ENCODE results near the gene TOP3A. TPM values are rescaled to one million over a fixed set of nuclear protein-coding genes. Genes with fewer than 3 reads are reported as not detected.

The TOP3A gene
- total RNA-seq, 2 donors from 2014 or later, result 60.4 to 67.4 TPM

- Histone ChIP-seq H3K27ac (ENCODE audit: low read depth, low read length) (no peak overlapping the region), H3K4me1 (ENCODE audit: control insufficient read depth, insufficient read depth, low read length) (peaks cover 14% of the 10 kb centered on the region), H3K36me3 (ENCODE audit: control insufficient read depth, insufficient read depth, low read length) (peaks cover 44% of the 10 kb centered on the region), H3K27me3 (ENCODE audit: control insufficient read depth, insufficient read depth, low read length, poor library complexity, severe bottlenecking) (no peaks in the 10 kb centered on the region), H3K4me3 (ENCODE audit: low read length) (peak overlapping the region; percentile 86), H3K9ac (ENCODE audit: extremely low read depth, low read length, poor library complexity, severe bottlenecking) (peak overlapping the region; percentile 70), H3K9me3 (ENCODE audit: control insufficient read depth, low read length) (no peaks in the 10 kb centered on the region)
- H3K36me3 Mint-ChIP-seq (ENCODE audit: low read depth), result peaks cover 38% of the 10 kb centered on the region
- peak; percentile 90 for DNase-seq
- 31 to 32% methylated on average over 9 to 18 of the region's 18 CpGs for WGBS, 2 experiments (ENCODE audit: insufficient coverage in 1 of 2, insufficient read length in 1 of 2)
- H3K4me3 Mint-ChIP-seq, result peak overlapping the region; percentile 92
- H3K27ac Mint-ChIP-seq, result peak overlapping the region; percentile 97
- TF ChIP-seq, protein P1, sequence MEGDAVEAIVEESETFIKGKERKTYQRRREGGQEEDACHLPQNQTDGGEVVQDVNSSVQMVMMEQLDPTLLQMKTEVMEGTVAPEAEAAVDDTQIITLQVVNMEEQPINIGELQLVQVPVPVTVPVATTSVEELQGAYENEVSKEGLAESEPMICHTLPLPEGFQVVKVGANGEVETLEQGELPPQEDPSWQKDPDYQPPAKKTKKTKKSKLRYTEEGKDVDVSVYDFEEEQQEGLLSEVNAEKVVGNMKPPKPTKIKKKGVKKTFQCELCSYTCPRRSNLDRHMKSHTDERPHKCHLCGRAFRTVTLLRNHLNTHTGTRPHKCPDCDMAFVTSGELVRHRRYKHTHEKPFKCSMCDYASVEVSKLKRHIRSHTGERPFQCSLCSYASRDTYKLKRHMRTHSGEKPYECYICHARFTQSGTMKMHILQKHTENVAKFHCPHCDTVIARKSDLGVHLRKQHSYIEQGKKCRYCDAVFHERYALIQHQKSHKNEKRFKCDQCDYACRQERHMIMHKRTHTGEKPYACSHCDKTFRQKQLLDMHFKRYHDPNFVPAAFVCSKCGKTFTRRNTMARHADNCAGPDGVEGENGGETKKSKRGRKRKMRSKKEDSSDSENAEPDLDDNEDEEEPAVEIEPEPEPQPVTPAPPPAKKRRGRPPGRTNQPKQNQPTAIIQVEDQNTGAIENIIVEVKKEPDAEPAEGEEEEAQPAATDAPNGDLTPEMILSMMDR (conservative IDR thresholded peaks at IDR 0.05), result no peak
- peaks cover 22% of the 10 kb centered on the region for H3K4me1 Mint-ChIP-seq
- no peaks in the 10 kb centered on the region for H3K9me3 Mint-ChIP-seq
- no peaks in the 10 kb centered on the region for H3K27me3 Mint-ChIP-seq (ENCODE audit: insufficient read depth)
Observed at GRCh38 chr17:18257268-18257981, 57.4 kb downstream of the TOP3A start.

GRCh38 chr17:18256776-18257175 lies 58.0 kb downstream of the TOP3A start:
- no peak for DNase-seq
- Mint-ChIP-seq H3K27ac (peak overlapping the region; percentile 97), H3K4me3 (peak overlapping the region; percentile 92), H3K4me1 (peaks cover 21% of the 10 kb centered on the region), H3K36me3 (ENCODE audit: low read depth) (peaks cover 40% of the 10 kb centered on the region), H3K9me3 (no peaks in the 10 kb centered on the region), H3K27me3 (ENCODE audit: insufficient read depth) (no peaks in the 10 kb centered on the region)
- H3K4me1 ChIP-seq (ENCODE audit: control insufficient read depth, insufficient read depth, low read length), result peaks cover 14% of the 10 kb centered on the region
- H3K9me3 ChIP-seq (ENCODE audit: control insufficient read depth, low read length), result no peaks in the 10 kb centered on the region
- H3K27ac ChIP-seq (ENCODE audit: low read depth, low read length), result no peak overlapping the region
- H3K27me3 ChIP-seq (ENCODE audit: control insufficient read depth, insufficient read depth, low read length, poor library complexity, severe bottlenecking), result no peaks in the 10 kb centered on the region
- peak overlapping the region; percentile 86 for H3K4me3 ChIP-seq (ENCODE audit: low read length)
- H3K9ac ChIP-seq (ENCODE audit: extremely low read depth, low read length, poor library complexity, severe bottlenecking), result peak overlapping the region; percentile 70
- TF ChIP-seq, protein P1 (conservative IDR thresholded peaks at IDR 0.05), result no peak
- peaks cover 50% of the 10 kb centered on the region for H3K36me3 ChIP-seq (ENCODE audit: control insufficient read depth, insufficient read depth, low read length)
- 92 to 100% methylated on average over 1 to 7 of the region's 7 CpGs for WGBS, 2 experiments (ENCODE audit: insufficient coverage in 1 of 2, insufficient read length in 1 of 2)

DNA sequence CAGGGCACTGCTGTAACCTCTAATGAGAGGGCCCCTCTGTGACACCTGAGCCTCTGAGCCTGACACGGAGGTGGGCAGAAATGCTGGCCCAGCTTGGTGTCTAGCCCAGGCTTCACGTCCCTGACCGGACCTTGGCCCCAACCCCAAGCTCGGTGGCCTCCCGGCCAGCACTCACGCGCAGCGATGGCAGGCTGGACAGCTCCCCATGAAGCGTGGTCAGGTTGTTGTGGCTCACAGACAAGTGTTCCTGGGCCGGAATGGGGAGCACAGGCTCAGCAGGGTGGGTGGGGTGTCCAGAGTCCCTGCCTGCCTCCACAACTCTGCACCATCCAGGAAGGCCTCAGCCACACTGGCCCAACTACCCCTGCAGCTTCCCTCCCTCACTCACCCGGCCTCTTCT lies 58.4 kb downstream of the TOP3A start:
- DNase-seq, result no peak
- Mint-ChIP-seq H3K4me3 (no peak overlapping the region), H3K4me1 (peaks cover 17% of the 10 kb centered on the region), H3K27ac (no peak overlapping the region), H3K9me3 (no peaks in the 10 kb centered on the region), H3K36me3 (ENCODE audit: low read depth) (peaks cover 45% of the 10 kb centered on the region), H3K27me3 (ENCODE audit: insufficient read depth) (no peaks in the 10 kb centered on the region)
- Histone ChIP-seq H3K27me3 (ENCODE audit: control insufficient read depth, insufficient read depth, low read length, poor library complexity, severe bottlenecking) (no peaks in the 10 kb centered on the region), H3K4me1 (ENCODE audit: control insufficient read depth, insufficient read depth, low read length) (peaks cover 9% of the 10 kb centered on the region), H3K9ac (ENCODE audit: extremely low read depth, low read length, poor library complexity, severe bottlenecking) (no peak overlapping the region), H3K9me3 (ENCODE audit: control insufficient read depth, low read length) (no peaks in the 10 kb centered on the region), H3K4me3 (ENCODE audit: low read length) (no peak overlapping the region), H3K36me3 (ENCODE audit: control insufficient read depth, insufficient read depth, low read length) (peaks cover 54% of the 10 kb centered on the region), H3K27ac (ENCODE audit: low read depth, low read length) (no peak overlapping the region)
- TF ChIP-seq, protein P1 (conservative IDR thresholded peaks at IDR 0.05), result no peak
- WGBS, 2 experiments (ENCODE audit: insufficient coverage in 1 of 2, insufficient read length in 1 of 2), result 92 to 93% methylated on average over 8 to 11 of the region's 11 CpGs

Measured in endodermal cell (in vitro differentiated cells).